Superior temporal gyrus (tissue), 1 donor: ENCODE data around the gene RPL12.

Experiments
- DNase-seq: peaks from one replicate; pipeline ENCODE4 v3.0.0-alpha.2; 2016; ENCODE audit errors: extremely low spot score

The RPL12 gene

GRCh38 chr9:127404631-127405030 lies 46.6 kb downstream of the RPL12 start:
- no peak for DNase-seq

DNA sequence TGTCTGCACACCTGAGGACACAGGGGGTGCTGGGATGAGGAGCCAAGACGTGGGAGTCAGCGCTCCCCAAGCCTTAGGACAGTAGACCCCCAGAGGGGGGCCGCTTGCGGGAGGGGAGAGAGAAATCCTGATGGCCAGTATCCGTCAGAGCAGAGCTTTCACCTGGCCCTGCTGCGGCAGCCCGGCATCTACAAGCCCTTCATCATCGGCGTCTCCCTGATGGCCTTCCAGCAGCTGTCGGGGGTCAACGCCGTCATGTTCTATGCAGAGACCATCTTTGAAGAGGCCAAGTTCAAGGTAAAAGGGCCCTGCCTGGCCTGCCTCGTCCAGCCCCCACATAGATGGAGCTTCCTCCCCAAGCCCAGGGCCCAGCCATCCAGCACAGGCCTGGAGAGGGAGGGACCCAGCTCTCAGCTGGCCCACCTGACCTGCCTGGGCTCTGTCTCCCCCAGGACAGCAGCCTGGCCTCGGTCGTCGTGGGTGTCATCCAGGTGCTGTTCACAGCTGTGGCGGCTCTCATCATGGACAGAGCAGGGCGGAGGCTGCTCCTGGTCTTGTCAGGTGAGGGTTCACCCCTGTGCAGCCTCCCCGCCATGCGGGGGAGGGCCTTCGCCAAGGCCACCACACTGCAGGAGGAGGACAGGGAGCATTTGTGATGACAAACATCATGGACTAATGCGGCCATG lies 47.6 kb downstream of the RPL12 start:
- DNase-seq, result no peak

GRCh38 chr9:127402401-127403090 lies 48.7 kb downstream of the RPL12 start:
- no peak for DNase-seq

GRCh38 chr9:127399736-127400269 lies 51.4 kb downstream of the RPL12 start:
- no peak for DNase-seq

DNA sequence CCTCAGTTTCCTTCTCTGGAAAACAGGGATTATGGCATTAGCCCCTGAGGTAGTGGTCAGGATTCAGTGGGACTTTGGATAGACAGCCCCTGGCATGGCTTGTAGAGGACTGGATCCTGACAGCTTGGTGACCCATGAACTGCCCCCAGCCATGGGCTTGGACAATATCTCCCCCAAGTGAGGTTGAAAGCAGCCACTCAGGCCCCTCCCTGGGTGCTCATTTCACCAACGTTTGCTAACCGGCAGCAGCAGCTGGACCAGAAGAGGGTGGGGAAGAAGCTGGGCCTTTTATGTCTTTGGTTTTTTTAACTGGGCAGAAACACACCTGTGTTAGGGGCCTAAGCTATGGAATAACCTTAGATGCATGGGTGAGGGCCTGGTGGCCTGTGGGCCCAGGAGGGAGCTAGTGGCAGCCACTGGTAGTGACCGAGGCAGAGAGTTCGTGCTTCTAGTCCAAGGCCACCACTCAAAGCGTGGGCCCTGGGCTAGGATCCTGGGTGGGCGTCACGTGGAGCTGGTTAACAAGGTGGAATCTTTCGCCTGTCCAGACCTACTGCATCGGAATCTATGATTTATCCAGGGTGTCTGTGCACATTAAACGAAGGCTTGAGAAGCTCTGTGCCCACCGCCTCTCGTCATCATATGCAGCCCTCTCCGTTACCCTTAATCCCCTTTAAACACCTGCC lies 52.3 kb downstream of the RPL12 start:
- DNase-seq, result no peak

- no peak for DNase-seq
Measured at GRCh38 chr9:127398275-127398647, 52.9 kb downstream of the RPL12 start.
